ENCODE results near the gene TUBB1.
A peak's percentile ranks its signal among the peaks of the same experiment; 100 is the strongest.
"Not testable (repeated sequence)": the region's sequence is repeated elsewhere in the genome, so short reads cannot be mapped to it uniquely, and the experiment has no call there.

The TUBB1 gene

DNA sequence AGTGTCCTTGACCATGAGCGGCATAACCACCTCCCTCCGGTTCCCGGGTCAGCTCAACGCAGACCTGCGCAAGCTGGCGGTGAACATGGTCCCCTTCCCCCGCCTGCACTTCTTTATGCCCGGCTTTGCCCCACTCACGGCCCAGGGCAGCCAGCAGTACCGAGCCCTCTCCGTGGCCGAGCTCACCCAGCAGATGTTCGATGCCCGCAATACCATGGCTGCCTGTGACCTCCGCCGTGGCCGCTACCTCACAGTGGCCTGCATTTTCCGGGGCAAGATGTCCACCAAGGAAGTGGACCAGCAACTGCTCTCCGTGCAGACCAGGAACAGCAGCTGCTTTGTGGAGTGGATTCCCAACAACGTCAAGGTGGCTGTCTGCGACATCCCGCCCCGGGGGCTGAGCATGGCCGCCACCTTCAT is 4.9 kb downstream of the TUBB1 start:
- no peak for DNase-seq

DNA sequence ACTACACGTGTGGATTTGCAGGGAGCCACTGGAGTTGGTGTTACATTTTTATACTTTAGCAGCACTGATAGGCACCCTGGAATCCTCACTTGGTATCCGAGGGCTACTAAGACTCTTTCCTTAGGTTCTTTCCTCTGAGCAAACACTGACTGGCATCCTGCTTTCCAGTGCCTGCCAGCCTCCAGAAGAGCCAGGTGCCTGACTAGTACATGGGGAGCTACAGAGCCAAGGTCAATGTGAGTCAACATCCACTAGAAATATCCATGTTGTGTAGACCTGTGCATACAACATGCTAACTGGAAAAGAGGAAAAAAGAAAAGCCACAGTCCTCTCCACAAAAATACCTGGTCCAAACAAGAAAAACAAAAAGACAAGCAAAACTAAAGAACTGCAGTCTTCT is 5.9 kb downstream of the TUBB1 start:
- DNase-seq: no peak

DNA sequence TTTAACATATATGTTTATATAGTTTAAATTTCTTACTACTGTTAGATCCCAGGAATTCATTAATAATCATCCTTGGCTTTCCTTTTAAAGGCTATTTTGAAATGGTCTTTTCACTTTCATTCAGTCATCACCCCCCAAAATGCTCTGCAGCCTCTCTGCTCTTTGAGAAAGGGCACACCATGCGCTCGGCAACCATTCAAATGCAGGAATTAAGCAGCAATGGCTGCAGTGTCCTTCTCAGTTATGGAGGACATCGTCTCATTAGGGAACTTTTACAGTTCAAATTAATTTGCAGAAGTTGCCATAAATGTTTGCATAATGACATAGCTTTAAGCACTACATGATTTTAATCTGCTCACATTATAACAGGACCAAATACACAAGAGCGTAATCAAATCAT is 6.3 kb downstream of the TUBB1 start:
- no peak for DNase-seq

DNA sequence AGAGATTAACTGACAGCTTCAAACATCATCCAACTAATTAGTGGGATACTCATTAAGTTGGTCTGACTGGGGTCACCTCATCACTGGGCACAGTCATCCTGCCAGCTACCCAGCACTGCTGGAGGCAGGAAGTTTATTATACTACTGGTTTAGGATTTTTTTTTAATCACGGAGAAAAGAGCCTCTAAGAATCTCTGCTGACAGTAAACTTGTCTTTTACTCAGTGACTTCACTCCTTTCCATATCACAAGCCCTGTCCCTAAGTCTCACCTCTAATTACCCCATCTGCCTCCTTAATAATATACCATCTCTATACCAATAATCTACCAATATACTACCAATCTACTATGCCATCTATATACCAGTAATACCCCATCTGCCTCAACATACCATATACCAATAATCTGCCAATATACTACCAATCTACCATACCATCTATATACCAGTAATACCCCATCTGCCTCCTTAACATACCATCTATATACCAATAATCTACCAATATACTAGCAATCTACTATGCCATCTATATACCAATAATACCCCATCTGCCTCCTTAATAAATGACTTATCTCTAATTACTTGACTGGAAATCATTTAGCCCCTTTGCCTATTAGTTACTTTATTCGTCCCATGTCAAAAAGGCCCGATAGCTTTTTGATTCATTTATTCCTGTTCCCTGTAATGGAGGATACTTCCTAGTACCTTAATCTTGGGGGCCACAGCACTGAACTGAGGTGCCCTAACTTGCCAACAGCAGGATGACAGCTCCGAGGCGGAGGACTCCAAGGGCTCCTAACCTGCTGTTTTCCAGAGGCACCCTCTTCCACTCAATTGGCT is 7.9 kb downstream of the TUBB1 start:
- DNase-seq: no peak

DNA sequence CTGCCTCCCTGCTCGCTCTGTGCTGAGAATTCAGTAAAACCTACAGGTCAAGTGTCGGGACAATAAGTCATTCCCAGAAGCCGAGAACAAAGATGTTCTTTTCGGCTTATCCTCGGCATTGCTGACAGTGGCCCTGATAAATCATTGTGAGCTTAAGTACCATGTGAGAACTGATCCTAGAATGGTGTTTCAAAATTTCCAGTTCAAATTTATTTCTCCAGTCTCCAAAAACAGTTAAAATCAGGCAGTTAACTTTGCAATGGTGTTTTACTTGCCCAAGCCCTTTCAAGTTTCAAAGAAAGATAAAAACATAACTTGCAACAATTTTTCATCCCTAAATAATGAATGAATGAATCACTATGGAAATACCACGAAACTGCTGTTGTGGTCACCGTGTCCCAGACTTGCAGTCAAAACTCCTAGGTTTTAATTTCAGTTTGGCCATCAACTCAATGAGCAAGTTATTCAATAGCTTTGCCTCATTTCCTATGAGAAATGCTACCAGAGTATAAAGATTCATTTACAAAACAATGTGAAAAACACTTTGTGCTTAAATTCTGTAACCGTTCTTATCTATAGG is 8.6 kb downstream of the TUBB1 start:
- no peak for DNase-seq

DNA sequence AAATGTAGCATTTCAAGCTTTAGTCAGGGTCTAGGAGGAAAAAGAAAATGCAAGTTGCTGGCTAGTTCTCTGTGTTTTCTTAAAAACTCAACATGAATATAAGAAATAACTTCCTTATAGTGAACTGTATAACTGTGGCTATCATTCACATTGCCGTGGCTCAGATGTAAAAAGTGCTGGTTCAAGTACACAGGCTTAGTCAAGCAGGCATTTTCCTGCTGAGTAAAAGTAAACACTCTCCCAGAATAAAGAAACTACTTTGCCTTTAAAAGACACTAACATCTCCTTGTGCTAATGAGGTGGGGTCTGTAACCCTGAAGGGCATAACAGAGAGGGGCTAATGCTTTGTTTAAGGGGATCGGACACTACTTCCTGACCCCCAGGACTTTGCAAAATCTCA is 9.6 kb downstream of the TUBB1 start:
- no peak for DNase-seq

DNA sequence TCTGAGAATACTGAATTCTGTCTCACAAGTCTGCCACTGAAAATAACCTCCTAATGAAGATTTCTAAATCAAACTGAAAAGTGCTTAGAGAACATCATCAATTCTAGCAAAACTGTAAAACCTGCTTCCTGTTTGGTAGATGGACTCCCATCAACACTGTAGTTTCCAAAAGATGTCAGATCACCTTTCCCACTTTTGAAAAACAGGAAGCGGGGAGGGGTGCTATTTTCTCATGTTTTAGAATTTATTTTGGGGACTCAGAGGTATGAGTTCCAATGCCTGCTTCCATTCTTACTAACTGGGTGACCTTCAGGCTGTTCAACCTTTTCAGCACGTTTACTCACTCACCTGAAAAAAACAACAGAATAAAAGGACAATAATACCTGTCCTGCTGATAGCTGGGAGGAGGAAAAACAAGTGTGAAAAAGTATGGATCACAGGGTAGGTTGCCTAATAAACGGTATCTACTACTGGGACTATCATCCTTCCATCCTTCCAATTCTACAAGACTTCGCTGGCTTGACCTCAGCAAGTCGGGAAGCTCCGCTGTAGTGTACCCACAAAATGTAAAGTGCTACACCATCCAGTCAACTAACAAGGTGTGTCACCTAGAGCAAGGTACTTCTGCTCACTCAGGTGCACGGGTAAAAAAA is 11.8 kb downstream of the TUBB1 start:
- no peak for DNase-seq

DNA sequence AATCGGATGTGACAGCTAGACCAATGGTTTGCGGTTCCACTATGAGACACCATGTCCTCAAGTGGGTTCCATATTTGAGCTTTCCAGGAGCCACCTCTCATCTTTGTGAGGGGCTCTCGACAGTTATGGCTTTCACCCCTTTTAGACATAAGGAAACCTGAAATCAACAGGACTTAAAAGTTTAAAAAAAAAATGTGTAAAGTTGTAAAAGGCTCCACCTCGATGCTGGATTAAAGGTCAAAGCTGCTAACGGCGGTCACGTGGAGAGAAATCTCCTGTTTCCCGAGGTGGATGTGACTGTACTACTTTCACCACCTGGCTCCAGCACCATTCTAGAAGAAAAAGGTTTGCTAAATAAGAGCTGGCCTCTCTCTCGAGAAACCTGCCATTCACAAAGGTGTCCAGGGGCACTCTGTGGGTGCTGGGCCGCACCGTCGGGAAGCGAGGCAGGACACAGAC is 12.4 kb downstream of the TUBB1 start:
- no peak for DNase-seq

DNA sequence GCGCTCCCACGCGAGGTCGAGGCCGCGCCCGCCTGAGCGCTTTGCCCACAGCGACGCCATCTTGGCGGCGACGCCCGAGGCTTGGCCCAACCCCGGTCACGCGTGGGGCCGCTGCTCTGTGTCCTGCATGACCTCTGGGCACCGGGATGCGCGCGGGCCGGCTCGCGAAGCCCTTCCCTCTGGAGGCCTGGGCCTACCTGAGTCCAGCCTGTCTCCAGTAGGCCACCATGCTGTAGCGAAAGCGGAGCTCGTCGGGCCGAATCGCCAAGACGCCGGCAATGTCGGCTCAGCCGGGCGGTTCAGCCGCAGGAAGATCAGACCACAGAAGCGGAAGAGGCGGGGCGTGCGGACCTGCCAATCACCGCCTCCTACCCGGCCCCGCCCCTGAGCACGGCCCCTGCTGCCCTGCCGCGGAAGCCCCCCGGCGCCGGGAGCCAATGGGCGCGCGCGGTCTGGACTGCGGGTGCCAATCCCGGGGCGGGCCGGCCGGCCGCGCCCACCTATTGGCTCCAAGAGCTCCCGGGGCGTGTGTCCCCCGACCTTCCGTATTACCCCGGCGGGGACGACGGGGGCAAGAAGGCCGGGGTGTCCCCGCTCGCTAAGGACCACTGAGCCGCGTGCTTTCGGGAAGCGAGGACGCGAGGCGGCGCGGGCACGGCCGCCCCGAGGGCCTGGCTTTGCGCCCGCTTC is 12.9 kb downstream of the TUBB1 start, which contains the start of gene ATP5F1E:
ATP5F1E (minus strand) TSS at position 313 of the 690 bp plus-strand sequence; CDS start at position 229, 84 bp downstream.
- DNase-seq: peak; percentile 94

DNA sequence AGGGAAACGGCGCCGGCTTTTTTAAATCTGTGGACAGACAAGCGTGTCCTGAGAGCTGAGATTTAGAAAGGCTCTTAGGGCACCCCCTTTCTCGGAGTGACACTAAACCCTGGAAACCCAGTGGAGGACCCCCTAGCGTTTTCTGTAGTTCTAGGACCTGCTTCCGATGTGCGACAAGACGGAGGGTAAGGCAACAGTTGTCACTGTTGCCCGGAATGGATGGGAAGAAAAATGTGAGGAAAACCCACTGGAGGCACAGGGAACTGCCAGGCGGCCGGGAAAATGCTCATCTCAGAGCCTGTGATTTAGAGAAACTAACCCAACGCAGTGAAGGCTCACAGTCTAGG is 13.5 kb downstream of the TUBB1 start:
- DNase-seq: no peak

DNA sequence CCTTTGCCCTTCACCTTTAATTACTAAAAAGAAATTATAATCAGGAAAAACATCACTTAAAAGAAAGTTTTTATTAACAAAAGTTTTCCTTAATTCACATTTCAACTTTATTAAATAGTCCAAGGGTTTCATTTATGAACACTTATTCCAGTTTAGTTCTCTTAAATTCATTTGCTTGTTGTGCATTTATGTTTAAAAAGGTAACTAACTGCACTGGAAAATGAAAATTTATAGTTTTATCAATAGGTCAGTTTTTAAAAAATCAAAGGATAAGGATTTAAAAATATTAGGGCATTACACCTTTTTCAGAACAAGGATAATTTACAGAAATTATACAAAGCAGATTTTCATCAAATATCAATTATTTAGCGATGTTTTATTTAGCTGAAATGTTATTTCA is 13.9 kb downstream of the TUBB1 start:
- DNase-seq: no peak

DNA sequence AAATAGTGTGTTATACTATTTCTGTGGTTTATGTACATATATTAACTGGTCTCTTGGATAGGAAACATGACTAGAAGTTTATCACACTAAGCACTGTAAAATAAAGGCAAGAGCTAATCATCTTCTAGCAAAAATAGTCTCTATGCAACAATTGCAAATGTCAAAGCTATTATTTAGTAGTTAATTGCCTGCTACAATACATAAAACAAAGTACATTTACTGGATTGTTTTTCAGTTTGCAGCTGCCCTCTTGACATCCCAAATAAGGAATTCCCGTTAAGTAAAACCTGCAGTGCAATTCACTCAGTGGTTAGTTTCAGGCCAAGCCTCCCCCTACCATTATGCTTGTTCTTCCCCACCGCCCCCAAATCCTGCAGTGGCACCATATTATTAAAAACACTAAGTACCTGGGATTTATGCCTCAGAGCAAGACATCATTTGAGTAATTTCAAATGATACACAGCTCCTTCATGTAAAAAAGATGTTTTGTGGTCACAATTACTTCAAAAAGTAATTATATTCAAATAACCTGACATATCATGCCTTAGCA is 14.5 kb downstream of the TUBB1 start:
- DNase-seq: no peak

DNA sequence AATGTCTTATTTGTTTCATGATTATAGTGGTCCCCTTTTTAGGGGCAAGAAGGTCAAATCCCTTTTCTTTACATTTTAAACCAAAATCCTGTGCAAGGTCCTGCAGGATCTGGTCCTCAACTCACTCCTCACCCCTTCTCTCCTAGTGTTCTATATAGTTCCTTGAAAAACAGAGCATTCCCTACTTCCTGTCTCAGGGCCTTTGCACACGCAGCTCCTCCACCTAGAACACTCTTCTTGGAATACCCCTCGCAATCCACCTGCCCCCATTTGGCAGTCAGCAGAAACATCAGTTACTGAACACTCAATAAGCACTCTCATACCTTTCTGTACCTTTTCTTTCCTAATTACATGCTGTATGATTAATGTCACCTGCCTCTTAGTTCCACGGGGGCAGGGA is 16.2 kb downstream of the TUBB1 start:
- no peak for DNase-seq

DNA sequence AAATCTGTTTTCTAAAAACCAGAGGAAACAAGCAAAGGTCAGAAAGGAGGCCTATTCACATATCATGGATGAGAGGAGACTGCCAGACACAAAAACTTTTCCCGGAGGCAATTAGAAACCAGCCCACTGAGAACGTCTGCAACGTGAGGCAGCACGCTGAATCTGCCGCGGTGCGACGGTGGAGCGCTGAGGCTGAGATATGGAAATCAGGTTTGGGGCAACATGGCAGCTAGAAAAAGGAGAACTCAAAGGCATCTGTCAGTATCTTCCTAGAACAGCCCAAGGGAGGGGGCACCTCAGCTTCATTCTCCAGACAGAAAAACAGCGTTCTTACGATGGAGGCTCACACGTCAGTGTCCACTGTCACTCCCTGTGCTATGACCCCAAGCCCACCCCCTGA is 18.2 kb downstream of the TUBB1 start:
- no peak for DNase-seq

DNA sequence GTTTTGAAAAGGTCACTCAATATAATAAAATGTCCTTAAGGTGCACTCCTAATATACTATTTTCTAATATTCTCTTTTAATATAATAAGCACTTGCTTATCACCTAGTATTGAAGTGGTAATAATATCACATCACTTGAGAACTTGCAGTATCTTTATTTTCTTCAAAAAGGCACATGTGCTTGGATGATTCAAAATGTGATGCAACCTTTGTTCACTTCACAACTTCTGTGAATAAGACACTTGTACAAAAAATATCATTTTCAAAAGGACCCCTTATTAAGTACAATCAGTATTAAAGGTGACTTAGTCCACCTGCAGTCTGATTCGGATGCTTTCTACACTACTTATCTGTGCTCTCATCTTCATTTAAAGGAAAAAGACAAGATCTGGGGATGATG is 20.0 kb downstream of the TUBB1 start:
- no peak for DNase-seq

DNA sequence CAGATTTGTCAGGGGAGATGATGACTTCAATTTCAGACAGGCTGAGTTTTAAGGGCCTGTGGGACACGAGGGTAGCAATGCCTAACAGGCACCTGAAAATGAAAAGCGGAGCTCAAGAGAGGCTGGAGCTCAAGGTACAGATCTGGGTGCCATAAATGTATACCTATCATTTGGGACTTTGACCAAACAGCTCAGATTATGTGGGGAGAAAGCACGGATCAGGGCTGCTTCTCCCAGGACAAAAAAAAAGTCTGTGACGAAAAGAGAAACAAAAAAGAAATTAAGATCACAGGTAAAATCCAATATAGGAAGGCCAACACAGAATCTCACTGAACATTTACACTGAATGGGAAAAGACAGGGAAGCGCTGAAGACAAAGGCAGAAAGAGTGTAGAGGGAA is 21.4 kb downstream of the TUBB1 start:
- no peak for DNase-seq

DNA sequence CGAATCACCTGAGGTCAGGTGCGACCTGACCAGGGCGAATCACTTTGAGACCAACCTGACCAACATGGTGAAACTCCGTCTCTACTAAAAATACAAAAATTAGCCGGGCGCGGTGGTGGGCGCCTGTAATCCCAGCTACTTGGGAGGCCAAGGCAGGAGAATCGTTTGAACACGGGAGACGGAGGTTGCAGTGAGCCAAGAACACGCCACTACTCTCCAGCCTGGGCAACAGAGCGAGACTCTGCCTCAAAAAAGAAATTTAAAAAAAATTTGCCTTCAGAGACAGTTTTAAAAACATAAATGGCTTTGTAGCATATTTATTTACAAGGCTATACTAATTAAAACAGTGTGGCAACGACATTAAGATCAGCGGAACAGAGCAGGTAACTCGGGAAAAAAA is 22.3 kb downstream of the TUBB1 start:
- not testable (repeated sequence) for DNase-seq

DNA sequence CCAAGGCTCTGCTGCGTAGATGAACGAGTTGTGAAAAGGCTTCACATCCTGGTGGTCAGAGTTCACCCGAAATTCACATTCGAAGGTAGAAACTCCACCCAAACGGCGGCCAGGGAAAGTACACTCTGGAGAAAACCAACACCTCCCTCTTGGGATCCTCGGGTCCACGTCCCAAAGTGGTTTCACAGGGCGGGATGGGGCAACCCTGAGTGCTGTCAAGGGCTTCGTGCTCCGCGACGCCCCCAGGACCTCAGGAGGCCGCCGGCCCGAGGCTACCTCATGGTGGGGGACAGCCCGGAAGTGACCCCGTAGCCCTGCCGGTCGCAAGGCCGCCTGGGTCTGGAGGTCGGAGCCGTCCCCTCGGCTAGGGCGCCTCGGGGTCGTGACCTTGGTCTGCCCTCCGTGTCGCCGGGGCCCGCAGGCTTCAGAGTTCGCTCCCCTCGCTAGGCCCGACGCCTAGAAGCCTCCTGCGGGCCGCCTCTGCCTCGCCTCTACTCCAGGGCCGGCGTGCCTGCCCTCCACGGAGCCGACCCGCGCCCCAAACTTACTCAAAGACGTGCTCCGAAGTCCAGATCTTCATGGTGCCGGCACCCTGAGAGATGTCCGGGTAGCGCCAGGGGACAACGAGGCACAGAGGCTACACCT is 23.0 kb downstream of the TUBB1 start, which contains the start of gene PRELID3B:
PRELID3B (minus strand) TSS at position 636 of the 645 bp plus-strand sequence; CDS start at position 580, 56 bp downstream.
- peak; percentile 33 for DNase-seq

DNA sequence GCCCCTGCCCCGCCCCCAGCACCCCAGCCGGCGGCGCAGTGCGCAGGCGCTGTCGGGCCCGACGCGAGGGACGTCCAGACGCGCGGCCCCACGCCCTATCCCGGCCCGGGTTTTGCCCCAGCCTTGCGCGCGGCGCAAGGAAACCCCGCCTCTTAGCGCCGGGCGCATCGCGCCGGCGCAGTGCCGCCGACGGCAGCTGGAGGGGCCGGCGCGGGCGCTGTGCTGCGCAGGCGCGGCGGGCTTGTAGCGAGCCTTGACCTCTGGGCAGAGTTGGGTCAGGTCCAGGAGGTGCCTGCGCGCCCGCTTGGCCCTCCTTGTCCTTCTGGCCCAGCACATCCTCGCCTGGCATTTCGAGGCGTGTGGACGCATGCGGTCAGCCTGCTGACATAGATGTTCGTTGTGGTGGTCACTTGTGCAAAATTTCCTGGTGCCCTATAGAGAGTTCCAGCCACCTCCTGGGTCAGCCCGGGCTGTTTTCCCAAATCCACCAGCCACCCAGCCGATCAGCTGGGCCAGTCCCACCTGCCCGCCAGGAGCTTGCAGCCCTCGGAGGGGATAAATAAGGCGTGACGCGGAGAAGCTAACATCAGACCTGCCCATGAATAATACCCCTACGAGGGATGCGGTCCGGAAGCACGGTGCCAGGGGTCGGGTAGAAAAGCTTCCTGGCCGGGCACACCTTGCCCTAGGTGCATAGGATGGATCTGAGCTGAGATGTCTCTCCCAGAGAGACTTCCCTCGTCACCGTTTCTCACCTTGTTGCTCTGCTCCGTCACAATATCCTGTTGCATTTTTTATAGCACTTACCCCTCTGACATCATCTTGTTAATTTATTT is 23.8 kb downstream of the TUBB1 start:
- peak; percentile 93 for DNase-seq

DNA sequence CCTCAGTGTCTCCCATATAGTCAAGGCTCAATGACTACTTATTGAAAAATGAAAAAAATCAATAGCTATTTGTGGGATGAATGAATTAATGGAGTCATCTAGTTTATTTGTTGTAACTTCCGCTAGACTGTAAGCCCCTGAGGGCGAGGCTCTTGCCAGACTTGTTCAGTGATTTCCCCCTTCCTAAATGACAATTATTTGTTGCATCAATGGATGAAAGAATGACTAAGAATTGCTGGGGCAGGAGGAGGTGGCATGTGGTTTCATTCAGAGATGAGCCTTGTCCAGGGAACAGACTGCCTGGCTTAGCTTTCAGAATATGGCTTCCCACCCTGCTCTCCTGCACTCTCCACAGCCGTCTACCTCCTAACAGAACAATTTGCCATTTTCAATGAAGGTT is 24.5 kb downstream of the TUBB1 start:
- DNase-seq: no peak

DNA sequence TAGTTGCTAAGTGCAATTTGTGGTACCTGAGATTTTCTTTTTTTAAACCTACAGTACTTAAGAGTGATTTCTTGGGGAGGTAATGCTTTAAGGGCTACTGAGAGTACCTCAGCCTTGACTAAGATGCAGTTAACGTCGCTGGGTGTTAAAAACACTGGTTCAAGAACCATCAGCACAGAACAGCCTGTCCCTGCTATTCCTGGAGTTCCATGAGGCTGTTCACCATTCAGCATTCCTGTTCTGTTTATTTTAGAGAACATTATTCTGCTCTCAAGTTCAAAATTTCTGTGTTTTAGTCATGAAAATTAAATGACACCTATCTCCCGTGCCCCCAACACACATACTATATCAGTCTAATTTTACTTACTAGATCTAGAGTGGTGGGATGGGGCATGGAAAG is 25.1 kb downstream of the TUBB1 start:
- DNase-seq: no peak

DNA sequence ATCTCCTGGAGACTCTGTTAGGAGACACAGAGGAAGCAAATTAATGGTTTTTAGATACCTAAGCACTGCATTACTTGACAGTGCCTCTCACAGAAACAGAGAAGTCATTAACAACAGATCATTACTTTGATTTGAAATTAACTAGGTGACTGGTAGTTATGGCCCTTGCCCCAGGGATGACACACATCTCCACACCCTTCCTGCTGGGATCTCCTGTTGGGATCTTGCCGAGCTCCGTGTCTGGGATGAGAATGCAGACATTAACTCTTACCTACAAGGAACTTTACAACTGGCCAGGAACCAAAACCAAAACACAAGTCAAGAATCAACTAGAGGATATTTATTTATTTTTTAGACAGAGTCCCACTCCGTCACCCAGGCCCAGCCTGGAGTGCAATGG is 25.6 kb downstream of the TUBB1 start:
- no peak for DNase-seq

All from hematopoietic multipotent progenitor cell treated with erythropoietin and hydrocortisone succinate and interleukin-3 and kit ligand, for 8 days (in vitro differentiated cells).